K562 (cell line): Measurements from ENCODE around the gene GFOD1.

ENCODE experiments used
- GTF2F1 ChIP-seq: IDR thresholded peaks from 2 replicates; pipeline ENCODE4 v1.6.1; 2011; ENCODE audit warnings: low read depth, low read length, improper control_type of control experiment
- HMGN3 ChIP-seq: IDR thresholded peaks from 2 replicates; pipeline ENCODE4 v1.6.1; 2011; ENCODE audit warnings: borderline replicate concordance, low read depth, mild to moderate bottlenecking, mixed read lengths, low read length; ENCODE audit not compliant: insufficient read length; ENCODE audit errors: extremely low read depth
- ILF3 ChIP-seq: fragments of 450-650 bp; IDR thresholded peaks from 2 replicates; pipeline ENCODE4 v1.6.1; 2018; ENCODE audit warnings: antibody characterized with exemption, mild to moderate bottlenecking, moderate library complexity, borderline replicate concordance
- JUN ChIP-seq, 2 experiments: sonication (generic) in 1 of 2; formaldehyde crosslinking in 1 of 2; IDR thresholded peaks; 2 replicates each; pipeline versions ENCODE4 v1.6.1 to v1.8.0; 2012 to 2022; ENCODE audit warnings: borderline replicate concordance in 2 of 2, mild to moderate bottlenecking in 2 of 2, improper control_type of control experiment in 1 of 2, low read depth in 1 of 2, low read length in 1 of 2, missing genetic modification reagents in 1 of 2
- NFIC ChIP-seq: fragments of 450-650 bp; IDR thresholded peaks from 2 replicates; pipeline ENCODE4 v1.6.1; 2017; ENCODE audit warnings: mild to moderate bottlenecking, inconsistent platforms
- POLR2A ChIP-seq: fragments of 450-650 bp; conservative IDR thresholded peaks from 2 replicates; pipeline ENCODE4 v1.6.1; 2016
- POLR2AphosphoS5 ChIP-seq: IDR thresholded peaks from 2 replicates; pipeline ENCODE4 v1.6.1; 2011; ENCODE audit warnings: mild to moderate bottlenecking, low read depth, low read length, moderate library complexity; ENCODE audit not compliant: control insufficient read depth, insufficient read depth
- SIN3B ChIP-seq: fragments of 450-650 bp; IDR thresholded peaks from 2 replicates; pipeline ENCODE4 v1.6.1; 2017; ENCODE audit warnings: low read depth, mild to moderate bottlenecking, moderate library complexity
- ZNF274 ChIP-seq: IDR thresholded peaks from 2 replicates; pipeline ENCODE4 v1.6.1; 2011; ENCODE audit warnings: low read depth, mild to moderate bottlenecking, low read length, moderate library complexity, borderline replicate concordance
- ZNF3 ChIP-seq: fragments of 250-450 bp; sonication (Bioruptor Pico); IDR thresholded peaks from 2 replicates; pipeline ENCODE4 v1.5.0; 2021; ENCODE audit warnings: mild to moderate bottlenecking, moderate library complexity
- ZZZ3 ChIP-seq: fragments of 450-650 bp; IDR thresholded peaks from 2 replicates; pipeline ENCODE4 v1.6.1; 2016; ENCODE audit warnings: antibody characterized with exemption, mild to moderate bottlenecking, moderate library complexity
- TF ChIP-seq, protein P1 (sequence below), 3 experiments: IDR thresholded peaks in 2 of 3; conservative IDR thresholded peaks in 1 of 3; 2 replicates each; pipeline ENCODE4 v1.5.1; 2011 to 2012; ENCODE audit warnings: low read length in 3 of 3, mild to moderate bottlenecking in 3 of 3, control low read depth in 2 of 3, improper control_type of control experiment in 1 of 3, inconsistent platforms in 1 of 3, low read depth in 1 of 3, mixed read lengths in 1 of 3, moderate library complexity in 1 of 3; ENCODE audit not compliant: insufficient read depth in 2 of 3
- TF ChIP-seq, protein P2 (sequence below): sonication (generic); formaldehyde crosslinking; IDR thresholded peaks from 2 replicates; pipeline ENCODE4 v1.8.0; 2023; ENCODE audit warnings: mild to moderate bottlenecking, missing genetic modification reagents
- TF ChIP-seq, protein P3 (sequence below): fragments of 200-800 bp; sonication (Bioruptor generic); IDR thresholded peaks from 2 replicates; pipeline ENCODE4 v1.6.1; 2016; ENCODE audit warnings: missing genetic modification characterization, missing compliant biosample characterization

- TF ChIP-seq, protein P1, sequence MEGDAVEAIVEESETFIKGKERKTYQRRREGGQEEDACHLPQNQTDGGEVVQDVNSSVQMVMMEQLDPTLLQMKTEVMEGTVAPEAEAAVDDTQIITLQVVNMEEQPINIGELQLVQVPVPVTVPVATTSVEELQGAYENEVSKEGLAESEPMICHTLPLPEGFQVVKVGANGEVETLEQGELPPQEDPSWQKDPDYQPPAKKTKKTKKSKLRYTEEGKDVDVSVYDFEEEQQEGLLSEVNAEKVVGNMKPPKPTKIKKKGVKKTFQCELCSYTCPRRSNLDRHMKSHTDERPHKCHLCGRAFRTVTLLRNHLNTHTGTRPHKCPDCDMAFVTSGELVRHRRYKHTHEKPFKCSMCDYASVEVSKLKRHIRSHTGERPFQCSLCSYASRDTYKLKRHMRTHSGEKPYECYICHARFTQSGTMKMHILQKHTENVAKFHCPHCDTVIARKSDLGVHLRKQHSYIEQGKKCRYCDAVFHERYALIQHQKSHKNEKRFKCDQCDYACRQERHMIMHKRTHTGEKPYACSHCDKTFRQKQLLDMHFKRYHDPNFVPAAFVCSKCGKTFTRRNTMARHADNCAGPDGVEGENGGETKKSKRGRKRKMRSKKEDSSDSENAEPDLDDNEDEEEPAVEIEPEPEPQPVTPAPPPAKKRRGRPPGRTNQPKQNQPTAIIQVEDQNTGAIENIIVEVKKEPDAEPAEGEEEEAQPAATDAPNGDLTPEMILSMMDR (IDR thresholded peaks at IDR 0.05 in 2 of 3, conservative IDR thresholded peaks at IDR 0.05 in 1 of 3; ENCODE audit: insufficient read depth in 2 of 3, low read depth in 1 of 3, low read length in 3 of 3) = no peak
- TF ChIP-seq, protein P2, sequence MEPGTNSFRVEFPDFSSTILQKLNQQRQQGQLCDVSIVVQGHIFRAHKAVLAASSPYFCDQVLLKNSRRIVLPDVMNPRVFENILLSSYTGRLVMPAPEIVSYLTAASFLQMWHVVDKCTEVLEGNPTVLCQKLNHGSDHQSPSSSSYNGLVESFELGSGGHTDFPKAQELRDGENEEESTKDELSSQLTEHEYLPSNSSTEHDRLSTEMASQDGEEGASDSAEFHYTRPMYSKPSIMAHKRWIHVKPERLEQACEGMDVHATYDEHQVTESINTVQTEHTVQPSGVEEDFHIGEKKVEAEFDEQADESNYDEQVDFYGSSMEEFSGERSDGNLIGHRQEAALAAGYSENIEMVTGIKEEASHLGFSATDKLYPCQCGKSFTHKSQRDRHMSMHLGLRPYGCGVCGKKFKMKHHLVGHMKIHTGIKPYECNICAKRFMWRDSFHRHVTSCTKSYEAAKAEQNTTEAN = no peak
- TF ChIP-seq HMGN3 = no peak
- TF ChIP-seq ZNF274 = no peak
- TF ChIP-seq POLR2A = no peak
- TF ChIP-seq ZZZ3 = no peak
- TF ChIP-seq JUN (IDR thresholded peaks at IDR 0.05; ENCODE audit: borderline replicate concordance, low read depth, low read length) = no peak
- no peak for TF ChIP-seq JUN (CRISPR knock-in tag; IDR thresholded peaks at IDR 0.05; ENCODE audit: borderline replicate concordance)
- TF ChIP-seq NFIC = no peak
- TF ChIP-seq, protein P3, sequence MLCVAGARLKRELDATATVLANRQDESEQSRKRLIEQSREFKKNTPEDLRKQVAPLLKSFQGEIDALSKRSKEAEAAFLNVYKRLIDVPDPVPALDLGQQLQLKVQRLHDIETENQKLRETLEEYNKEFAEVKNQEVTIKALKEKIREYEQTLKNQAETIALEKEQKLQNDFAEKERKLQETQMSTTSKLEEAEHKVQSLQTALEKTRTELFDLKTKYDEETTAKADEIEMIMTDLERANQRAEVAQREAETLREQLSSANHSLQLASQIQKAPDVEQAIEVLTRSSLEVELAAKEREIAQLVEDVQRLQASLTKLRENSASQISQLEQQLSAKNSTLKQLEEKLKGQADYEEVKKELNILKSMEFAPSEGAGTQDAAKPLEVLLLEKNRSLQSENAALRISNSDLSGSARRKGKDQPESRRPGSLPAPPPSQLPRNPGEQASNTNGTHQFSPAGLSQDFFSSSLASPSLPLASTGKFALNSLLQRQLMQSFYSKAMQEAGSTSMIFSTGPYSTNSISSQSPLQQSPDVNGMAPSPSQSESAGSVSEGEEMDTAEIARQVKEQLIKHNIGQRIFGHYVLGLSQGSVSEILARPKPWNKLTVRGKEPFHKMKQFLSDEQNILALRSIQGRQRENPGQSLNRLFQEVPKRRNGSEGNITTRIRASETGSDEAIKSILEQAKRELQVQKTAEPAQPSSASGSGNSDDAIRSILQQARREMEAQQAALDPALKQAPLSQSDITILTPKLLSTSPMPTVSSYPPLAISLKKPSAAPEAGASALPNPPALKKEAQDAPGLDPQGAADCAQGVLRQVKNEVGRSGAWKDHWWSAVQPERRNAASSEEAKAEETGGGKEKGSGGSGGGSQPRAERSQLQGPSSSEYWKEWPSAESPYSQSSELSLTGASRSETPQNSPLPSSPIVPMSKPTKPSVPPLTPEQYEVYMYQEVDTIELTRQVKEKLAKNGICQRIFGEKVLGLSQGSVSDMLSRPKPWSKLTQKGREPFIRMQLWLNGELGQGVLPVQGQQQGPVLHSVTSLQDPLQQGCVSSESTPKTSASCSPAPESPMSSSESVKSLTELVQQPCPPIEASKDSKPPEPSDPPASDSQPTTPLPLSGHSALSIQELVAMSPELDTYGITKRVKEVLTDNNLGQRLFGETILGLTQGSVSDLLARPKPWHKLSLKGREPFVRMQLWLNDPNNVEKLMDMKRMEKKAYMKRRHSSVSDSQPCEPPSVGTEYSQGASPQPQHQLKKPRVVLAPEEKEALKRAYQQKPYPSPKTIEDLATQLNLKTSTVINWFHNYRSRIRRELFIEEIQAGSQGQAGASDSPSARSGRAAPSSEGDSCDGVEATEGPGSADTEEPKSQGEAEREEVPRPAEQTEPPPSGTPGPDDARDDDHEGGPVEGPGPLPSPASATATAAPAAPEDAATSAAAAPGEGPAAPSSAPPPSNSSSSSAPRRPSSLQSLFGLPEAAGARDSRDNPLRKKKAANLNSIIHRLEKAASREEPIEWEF (CRISPR knock-in tag) = no peak
- TF ChIP-seq GTF2F1 = no peak
- no peak for TF ChIP-seq ZNF3 (CRISPR knock-in tag)
- TF ChIP-seq ILF3 = no peak
- no peak for TF ChIP-seq SIN3B
- no peak for TF ChIP-seq POLR2AphosphoS5
These were observed 117.8 kb downstream of the GFOD1 start for GRCh38 chr6:13369591-13369990.
